Stimulated activated CD8-positive, alpha-beta memory T cell treated with anti-CD3 and anti-CD28 coated beads, Interleukin-15, amount 100 ng/mL, for 48 hours (primary cell): ENCODE data around the gene GPC5.

ENCODE experiments used
- DNase-seq, 2 donors: peaks; one replicate each; pipeline ENCODE4 v3.0.0-alpha.2; 2020; ENCODE audit warnings: low read depth in 2 of 2

The GPC5 gene

DNA sequence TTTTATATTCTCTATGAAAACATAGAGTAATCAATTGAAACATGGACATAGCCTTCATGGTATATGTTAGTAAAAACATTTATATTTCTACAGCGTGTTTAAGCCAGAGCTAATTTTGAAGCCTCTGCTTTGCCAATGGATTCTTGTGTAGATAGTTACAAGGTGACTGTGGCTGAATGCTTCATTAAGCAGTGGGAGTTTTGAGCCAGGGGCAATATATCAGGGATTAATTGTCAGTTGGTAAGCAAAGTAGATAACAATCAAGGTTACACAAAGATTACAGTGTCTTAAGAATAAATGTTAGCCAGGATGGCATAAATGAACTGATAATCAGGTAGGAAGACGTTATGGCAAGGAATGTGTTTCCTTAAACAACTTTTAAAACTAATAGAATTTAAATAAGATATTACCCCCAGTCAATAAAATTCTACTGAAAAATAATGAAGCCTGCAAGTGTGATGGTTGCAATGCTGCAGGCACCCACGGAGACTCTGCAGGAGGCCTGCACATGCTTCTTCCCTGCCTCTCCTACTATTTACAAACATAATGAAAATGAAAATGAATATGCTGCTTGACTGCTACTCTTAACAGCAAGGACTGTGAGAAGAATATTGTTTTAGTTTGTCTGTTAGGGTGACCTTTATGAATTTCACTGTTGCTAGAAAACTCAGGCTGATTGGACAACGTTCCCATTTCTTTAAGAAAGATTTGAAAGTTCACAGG lies 588.5 kb downstream of the GPC5 start:
- DNase-seq: no peak

DNA sequence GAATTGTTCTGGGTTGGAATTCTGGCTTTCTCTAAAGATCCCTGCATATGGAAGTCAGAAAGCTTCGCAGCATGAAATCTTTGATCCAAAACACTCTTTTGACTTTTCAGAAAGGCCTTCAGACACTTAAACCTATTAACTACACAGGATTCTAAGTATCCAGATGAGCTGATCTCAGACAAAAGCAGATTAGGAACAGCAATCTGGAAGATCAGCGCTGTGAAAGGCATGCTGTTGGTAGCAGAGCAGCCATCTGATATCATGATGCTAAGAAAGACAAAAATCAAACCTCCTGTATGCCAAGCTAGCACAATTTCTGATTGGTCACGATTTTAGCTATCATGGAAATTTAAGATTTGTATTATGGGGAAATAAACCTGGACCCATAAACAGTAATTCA lies 589.9 kb downstream of the GPC5 start:
- DNase-seq: no peak

DNA sequence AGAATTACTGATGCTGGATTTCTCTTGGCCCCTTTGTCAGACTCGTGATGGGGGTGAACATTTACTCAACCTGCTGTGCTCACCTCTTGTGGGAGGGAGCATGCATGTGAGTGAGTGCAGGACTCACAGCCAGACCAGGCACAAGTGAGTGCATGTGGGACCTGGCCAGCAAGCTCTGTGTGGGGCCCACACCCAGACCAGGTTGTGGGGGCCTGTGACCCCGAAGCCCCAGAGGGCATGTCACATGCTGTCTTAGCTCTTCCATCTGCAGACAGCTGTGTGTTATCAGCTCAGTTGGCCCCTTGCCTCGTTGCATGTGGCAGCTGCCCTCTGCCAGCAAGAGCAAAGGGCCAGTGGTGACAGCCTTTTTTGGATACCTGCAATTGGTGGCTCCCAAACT lies 614.4 kb downstream of the GPC5 start:
- DNase-seq: no peak

DNA sequence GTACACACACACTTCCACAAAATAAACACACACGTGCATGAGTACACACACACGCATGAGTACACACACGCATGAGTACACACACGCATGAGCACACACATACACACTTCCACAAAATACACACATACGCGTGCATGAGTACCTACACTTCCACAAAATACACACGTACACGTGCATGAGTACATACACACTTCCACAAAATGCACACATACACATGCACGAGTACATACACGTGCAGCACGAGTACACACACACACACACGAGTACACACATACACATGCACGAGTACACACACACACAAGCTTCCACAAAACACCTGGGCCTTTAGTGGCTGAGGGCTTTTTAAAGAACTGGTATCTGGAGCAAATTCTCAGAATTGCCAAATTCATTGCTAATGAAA lies 619.3 kb downstream of the GPC5 start:
- no peak for DNase-seq

DNA sequence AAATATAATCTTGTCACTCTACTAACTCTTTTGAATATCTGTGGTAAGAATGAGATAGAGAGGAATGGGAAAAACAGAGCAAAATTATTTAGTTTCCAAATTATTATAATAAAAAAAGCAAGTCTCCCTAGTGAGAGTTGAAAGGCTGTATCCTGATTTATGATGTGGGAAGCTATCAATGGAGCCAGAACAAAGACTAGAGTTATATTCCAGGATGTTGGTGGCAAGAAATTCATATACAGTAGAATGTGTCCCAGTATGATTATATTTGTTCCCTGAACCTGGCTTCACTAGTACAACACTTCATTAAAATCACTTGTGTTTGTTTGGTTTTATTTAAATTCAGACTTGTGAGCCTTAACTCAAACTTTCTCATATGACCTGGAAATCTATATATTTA lies 630.3 kb downstream of the GPC5 start:
- no peak for DNase-seq

DNA sequence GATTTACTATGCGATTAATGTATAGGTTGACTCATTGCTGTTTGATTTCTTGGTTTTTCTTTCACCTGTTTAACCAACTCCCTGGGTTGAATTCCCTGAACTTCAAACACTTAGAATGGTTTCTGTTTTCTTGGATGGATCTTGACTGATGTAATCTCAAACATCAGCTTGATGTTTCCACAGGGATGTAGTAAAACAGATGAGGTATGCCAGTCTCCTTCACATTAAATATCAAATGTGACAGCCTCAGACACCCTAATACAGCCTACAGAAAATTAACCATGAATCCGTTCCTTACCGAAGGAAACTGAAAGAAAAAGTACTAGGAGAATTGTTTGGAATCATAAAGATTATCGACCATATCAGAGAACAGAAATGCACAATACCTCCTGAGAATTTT lies 631.2 kb downstream of the GPC5 start:
- no peak for DNase-seq

DNA sequence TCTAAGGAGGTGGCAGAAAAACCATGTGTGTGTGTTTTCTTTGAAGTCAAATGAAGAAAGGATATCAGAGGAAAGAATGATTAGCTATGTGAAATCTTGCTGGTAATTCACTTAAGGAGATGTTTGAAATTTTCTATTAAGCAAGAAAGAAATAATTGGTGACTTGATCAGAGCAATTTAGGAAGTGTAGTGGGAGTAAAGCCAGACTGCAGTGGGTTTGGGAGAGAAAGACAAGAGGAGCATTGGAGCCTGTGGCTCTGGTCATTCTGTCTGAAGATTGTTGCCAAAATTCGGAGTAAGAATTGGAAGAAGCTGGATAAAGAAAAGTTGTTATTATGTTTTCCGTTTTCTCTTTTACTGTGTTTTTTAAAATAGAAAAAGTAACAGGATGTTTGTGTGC lies 640.5 kb downstream of the GPC5 start:
- DNase-seq: no peak

DNA sequence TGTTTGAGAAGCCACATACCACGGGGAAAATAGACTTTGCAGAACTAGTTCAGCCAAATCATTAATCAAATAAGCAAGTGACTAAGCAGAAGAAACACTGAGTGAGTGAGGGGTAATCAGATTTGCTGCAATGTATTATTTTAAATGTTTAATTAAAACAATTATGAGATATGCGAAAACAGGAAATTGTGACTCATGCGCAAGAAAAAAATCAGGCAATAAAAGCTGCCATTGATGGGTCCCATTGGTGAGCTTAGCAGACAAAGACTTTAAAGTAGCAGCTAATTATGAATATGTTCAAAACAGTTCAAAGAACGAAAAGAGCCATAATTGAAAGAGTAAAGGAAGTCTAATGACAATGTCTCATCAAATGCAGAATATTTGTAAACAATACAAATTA lies 644.1 kb downstream of the GPC5 start:
- DNase-seq: no peak

DNA sequence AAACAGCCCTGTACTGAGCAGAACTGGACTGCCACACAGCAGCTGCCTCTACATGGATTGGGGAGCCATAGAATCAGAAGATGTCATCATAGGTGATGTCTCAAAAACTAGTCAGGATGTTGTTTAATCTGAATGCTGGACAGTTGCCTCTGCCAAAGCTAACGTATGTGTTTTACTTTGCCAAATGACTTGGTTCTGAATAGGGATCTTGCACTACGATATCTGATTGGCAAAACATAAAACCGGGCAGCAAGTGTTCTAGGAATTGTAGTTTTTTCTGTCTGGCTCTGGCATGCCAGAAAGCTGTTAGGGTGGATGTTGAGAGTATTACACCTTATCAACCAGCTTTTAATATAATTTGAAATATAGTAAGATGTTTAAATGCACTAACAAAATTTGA lies 645.9 kb downstream of the GPC5 start:
- no peak for DNase-seq

DNA sequence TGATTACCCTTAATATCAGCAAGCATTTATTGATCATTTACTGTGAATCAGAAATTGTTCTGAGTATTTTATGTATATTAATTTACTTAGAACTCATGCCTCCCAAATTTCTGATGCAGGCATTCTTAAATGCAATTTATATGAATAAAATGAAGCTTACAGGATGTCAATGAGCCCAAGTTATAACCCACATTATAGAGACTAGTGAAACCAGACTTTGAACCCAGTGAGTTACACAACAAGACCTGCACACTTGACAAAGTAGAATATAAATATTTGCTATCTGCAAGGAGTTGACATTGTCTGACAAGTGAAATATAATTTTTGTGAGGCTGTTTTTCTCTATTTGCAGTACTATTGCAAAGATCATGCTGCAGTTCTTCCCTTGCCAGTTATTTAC lies 656.0 kb downstream of the GPC5 start:
- no peak for DNase-seq

DNA sequence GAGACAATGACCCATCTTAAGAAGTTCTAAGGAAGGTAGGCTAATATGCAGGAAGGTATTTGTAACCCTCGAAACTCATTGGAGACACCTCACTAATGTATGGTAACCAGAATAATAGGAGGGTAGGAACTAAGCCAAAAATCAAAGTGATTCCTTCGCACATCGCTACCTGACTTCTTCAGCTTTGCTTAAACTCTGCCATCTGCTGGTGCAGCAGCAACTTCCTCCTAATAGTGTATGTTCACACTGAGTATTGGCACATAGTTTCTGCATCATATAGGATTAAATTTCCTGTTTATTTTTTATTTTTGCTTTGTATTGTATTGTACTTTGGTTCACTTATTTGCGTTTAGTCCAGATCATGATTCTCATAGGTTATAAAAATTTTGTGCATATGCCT lies 676.2 kb downstream of the GPC5 start:
- DNase-seq: no peak

DNA sequence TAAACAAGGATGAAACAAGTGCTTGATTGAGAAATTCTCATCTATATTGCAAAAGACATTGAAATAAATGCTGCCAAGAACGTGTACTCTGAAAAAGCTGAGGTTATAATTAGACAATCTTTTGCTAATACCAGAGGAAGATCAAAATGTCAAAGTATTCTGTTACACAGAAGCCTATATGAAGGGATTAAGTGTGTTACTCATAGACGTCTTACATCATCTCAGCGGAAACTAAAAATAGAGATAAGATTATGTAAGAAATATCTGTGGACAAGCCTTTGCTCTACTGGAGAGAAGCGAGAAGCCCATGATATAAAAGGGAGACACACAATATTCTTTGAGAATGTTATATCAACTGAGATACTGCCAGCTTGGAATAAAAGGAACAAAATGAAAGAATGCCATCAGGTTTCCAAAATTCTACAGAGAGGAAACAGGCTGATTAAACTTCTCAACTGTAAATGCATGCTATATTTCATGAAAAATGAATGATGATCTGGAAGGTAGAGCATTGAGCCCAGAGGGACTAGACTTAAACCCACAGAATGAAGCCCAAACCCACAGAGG lies 699.0 kb downstream of the GPC5 start:
- DNase-seq: no peak

DNA sequence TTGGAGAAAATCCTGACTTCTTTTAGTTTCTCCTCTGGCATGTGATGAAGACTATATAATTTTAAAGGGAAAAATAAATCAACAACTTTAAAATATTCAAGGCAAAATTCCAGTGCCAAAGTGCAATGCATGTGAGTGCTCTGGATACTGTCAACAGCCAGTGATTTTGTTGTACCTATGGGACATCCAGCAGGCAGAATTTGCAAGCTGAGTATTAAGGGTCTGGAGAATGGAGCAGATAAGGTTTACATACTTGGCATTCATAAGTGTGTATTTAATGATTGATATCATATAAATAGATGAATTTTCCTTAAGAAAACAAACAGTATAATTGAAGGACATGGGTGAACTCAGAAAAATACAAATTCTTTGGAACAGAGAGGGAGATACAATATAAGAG lies 703.4 kb downstream of the GPC5 start:
- DNase-seq: no peak

DNA sequence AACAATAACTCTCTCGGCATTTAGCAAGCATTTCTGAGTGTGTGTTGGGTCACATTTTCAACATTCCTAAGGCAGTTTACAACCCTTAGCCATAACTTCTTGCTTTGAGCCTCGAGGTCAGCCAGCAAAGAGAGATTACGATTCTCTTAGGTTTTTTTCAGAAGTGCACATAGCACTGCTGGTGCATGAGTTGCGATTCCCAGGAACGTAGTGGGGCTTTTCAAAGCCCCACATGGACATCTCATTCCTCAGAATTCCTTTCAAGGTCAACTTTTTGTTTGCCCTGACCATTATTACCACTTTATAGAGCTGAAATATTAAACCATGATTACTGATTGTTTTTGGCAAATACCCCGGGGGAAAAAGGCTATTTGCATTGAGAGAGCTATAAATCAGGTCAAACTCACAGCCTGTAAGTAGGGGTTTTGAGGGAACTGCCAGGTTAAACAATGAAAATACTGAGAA lies 705.3 kb downstream of the GPC5 start:
- no peak for DNase-seq

DNA sequence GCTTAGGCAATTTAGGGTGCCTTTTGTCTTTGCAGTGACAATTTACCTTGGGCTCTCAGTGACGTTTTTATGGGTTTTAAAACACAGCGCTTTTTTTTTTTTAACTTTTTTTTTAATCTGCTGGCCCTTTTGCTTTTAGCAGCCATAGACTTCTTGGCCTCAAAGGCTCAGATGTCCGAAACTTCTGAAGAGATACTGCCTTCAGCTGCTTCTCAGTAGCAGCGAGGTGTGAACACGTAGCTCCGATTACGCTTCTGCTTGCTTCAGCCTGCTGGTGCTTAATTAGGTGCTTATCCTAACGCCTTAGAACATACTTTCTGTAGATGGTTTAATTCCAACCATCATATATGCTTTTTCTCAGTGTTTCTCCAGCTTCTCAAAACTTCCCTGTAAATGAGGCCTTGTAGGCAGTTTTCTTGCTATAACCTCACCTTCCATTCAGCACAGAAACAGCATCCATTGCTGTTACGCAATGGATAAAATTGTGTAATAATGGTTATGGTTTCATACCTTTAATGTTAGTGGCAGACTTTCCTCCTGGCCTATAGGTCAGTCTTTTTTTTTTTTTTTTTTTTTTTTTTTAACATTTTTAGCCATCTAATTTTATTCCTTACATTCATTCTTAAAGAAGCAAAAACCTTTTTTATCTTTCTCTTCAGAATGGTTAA lies 723.9 kb downstream of the GPC5 start:
- DNase-seq: no peak

DNA sequence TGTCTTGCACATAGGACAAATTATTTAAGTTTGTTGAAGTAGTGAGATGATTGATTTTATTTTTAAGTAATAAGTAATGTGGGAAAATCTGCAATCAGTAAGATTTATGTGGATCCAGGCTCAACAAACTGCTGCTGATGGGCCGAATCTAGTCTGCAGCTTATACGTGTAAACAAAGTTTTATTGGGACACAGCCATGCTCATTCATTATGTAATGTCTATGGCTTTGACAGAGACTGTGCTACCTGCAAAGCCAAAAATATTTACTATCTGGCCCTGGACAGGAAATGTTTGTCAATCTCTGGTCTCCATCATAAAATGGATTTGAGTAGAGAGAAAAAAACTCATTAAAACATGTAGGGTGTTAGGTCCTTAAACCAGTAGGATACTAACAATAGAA lies 728.0 kb downstream of the GPC5 start:
- no peak for DNase-seq

DNA sequence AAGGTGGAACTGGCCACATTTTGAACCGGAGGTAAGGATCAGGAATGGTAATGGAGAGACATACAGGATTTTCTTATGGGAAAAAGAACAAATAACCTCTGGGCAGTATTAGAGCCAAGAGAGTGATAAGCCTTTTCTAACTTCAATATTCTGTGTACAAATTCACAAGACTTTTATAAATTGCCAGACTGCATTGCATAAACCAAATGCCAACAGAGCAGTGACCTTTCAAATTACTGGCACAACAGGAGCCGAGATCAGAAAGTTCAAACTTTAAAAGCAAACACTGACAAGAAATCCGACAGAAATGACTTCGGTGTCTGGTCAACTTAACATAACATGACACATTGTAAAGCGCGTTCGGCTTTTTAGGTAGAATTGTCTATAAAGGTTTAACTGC lies 737.1 kb downstream of the GPC5 start:
- DNase-seq: no peak

DNA sequence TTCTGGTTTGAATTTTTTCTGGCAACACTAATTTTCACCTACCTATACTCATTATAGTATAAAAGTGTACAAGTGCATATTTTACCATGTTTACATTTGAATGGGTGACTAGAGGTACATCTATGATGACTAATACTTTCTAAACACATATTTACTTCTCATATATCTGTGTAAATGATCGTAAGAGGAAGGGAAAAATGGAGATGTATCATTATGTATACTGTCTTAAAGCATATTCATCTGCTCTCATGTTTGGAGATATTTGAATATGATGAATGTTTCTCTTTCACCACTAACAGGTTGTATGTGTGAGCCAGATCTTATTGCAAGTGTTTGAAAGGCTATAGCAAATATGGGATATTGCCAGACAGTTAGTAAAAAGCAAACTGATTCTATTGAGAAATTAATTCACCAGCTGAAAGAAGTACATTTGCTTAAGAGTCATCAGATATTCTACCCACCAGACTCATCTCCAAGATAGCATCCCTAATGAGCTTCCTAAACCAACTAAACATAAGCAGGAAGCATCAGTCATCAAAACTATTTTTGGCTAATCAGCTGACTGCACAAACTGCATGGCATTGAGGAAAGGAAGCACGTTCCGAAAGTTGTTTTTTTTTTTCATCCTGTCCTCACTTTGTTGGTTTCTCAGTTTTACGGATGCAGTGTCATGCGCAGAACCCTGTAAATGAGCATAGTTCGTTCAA lies 738.2 kb downstream of the GPC5 start:
- DNase-seq: no peak

DNA sequence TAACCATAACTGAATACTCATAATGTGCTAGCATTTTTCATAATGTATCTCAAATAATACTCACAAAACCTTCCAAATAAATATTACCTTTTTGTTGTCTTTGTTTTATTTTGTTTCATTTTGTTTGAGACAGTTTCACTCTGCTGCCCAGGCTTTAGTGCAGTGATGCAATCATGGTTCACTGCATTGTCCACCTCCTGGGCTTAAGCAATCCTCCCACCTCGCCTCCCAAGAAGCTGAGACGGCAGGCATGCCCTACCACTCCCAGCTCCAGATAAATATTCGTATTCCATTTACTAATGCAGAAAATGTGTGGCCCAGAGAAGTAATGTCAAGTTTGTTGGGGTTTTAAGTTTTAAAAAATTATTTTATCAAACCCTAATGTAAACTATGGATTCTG lies 739.1 kb downstream of the GPC5 start:
- DNase-seq: no peak

DNA sequence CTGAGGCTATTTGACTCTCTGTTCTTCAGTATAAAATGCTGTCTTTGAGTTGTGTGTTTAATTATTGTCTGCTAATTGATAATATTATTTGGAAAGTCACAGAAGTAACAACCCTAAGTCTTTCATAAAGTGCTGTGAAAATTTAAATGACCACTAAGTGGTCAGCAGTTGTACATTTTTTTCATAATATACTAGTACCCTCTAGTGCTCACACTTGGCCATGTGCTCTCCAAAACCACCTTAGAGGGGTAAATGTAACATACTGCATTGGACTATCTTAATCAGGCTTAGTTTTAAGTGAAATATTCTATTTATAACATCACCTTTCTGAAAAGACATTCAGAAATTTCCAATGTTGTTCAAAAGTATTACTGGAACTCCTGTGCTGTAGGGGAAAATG lies 745.3 kb downstream of the GPC5 start:
- DNase-seq: no peak

DNA sequence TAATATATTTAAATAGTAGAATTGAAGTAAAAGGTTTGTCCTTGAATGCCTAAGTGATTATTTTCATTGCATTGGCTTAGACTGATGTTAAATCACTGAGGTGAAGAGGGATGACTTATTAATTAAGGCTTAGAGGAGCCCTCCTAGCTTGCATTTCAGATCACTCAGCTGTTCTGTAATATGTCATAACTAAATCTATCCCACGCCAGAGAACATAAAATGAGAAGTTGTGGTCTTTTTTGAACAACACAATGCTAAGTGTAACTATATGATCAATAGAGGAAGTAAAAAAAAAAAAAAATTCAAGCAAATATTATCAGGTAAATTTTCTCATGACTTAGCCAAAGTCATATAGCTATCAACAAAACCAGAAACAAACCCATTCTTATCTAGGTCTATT lies 752.2 kb downstream of the GPC5 start:
- no peak for DNase-seq

DNA sequence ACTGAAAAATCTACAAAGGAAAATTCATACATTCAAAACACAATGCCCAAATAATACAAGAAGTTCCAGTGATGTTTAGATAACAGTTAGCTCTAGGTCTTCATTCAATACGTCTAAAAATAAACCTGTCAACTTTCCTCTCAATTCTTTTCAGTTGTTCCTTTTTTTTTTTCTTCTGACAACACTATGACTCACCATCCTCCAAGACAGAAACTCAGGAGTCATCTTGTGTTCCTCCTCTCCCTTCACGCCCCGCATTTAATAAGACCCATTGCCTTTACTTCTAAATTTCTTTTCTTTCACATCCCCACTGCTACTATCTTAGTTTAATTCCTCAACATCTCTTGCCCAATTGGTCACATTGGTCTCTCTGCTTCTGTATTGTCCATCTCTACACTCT lies 759.9 kb downstream of the GPC5 start:
- DNase-seq: no peak

DNA sequence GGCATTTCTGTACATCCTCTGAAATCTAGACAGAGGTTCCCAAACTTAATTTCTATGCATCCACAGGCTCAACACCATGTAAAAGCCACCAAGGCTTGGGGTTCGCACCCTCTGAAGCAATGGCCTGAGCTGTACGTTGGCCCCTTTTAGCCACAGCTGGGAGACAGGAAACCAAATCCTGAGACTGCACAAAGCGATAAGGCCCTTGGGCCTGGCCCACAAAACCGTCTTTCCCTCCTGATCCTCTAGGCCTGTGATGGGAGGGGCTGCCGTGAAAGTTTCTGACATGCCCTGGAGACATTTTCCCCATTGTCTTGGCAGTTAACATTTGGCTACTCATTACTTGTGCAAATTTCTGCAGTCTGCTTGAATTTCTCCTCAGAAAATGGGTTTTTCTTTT lies 766.4 kb downstream of the GPC5 start:
- DNase-seq: no peak
